HepG2 (cell line): ENCODE measurements around the gene OTOP1. TPM values are rescaled to one million over a fixed set of nuclear protein-coding genes. Genes with fewer than 3 reads are reported as not detected.

Source experiments
- ARID3A ChIP-seq: IDR thresholded peaks from 2 replicates; pipeline ENCODE4 v1.6.1; 2012; ENCODE audit warnings: low read depth, low read length, improper control_type of control experiment
- ELF1 ChIP-seq: sonication (generic); formaldehyde crosslinking; IDR thresholded peaks from 2 replicates; pipeline ENCODE4 v1.4.0; 2020; ENCODE audit warnings: missing genetic modification reagents
- FOXC1 ChIP-seq: sonication (generic); formaldehyde crosslinking; IDR thresholded peaks from 2 replicates; pipeline ENCODE4 v1.8.0; 2022; ENCODE audit warnings: mild to moderate bottlenecking, missing genetic modification reagents, borderline replicate concordance
- HDAC2 ChIP-seq: sonication (generic); formaldehyde crosslinking; IDR thresholded peaks from 2 replicates; pipeline ENCODE4 v1.4.0; 2020; ENCODE audit warnings: missing genetic modification reagents
- IKZF4 ChIP-seq: sonication (generic); formaldehyde crosslinking; IDR thresholded peaks from 2 replicates; pipeline ENCODE4 v1.5.1; 2020; ENCODE audit warnings: borderline replicate concordance, mild to moderate bottlenecking, low read depth, missing genetic modification reagents; ENCODE audit errors: not compliant biosample characterization
- KDM4B ChIP-seq: sonication (generic); formaldehyde crosslinking; IDR thresholded peaks from 2 replicates; pipeline ENCODE4 v1.4.0; 2020; ENCODE audit warnings: missing genetic modification reagents
- NCOA2 ChIP-seq: sonication (generic); formaldehyde crosslinking; IDR thresholded peaks from 2 replicates; pipeline ENCODE4 v1.8.0; 2022; ENCODE audit warnings: inconsistent platforms
- RARG ChIP-seq: sonication (generic); formaldehyde crosslinking; IDR thresholded peaks from 2 replicates; pipeline ENCODE4 v1.4.0; 2020; ENCODE audit warnings: low read depth, mild to moderate bottlenecking, missing genetic modification reagents
- RFXAP ChIP-seq: sonication (generic); formaldehyde crosslinking; IDR thresholded peaks from 2 replicates; pipeline ENCODE4 v1.4.0; 2020; ENCODE audit warnings: missing genetic modification reagents, borderline replicate concordance
- SNAPC5 ChIP-seq: sonication (generic); formaldehyde crosslinking; IDR thresholded peaks from 2 replicates; pipeline ENCODE4 v1.8.1; 2023; ENCODE audit warnings: mild to moderate bottlenecking, missing genetic modification reagents, borderline replicate concordance
- SYNCRIP ChIP-seq: fragments of 200-400 bp; formaldehyde crosslinking; IDR thresholded peaks from 2 replicates; pipeline ENCODE4 v1.6.1; 2018; ENCODE audit warnings: mild to moderate bottlenecking, low read depth, low read length; ENCODE audit not compliant: insufficient read depth
- THAP9 ChIP-seq: sonication (generic); formaldehyde crosslinking; IDR thresholded peaks from 2 replicates; pipeline ENCODE4; 2020; ENCODE audit warnings: missing genetic modification reagents, mild to moderate bottlenecking, borderline replicate concordance
- ZC3H4 ChIP-seq: sonication (generic); formaldehyde crosslinking; IDR thresholded peaks from 2 replicates; pipeline ENCODE4 v1.4.0; 2020; ENCODE audit warnings: missing genetic modification reagents, borderline replicate concordance
- ZFP36 ChIP-seq: fragments of 150-350 bp; IDR thresholded peaks from 2 replicates; pipeline ENCODE4 v1.6.1; 2018; ENCODE audit warnings: borderline replicate concordance, low read length, low read depth; ENCODE audit not compliant: partially characterized antibody
- ZNF562 ChIP-seq: sonication (generic); formaldehyde crosslinking; IDR thresholded peaks from 2 replicates; pipeline ENCODE4 v1.8.0; 2022; ENCODE audit warnings: missing genetic modification reagents, borderline replicate concordance
- ZNF710 ChIP-seq: sonication (generic); formaldehyde crosslinking; IDR thresholded peaks from 2 replicates; pipeline ENCODE4 v1.5.0; 2020; ENCODE audit warnings: mild to moderate bottlenecking, missing genetic modification reagents, borderline replicate concordance
- ZNF792 ChIP-seq: IDR thresholded peaks from 2 replicates; pipeline ENCODE4 v1.6.1; 2016
- ZSCAN12 ChIP-seq: sonication (generic); formaldehyde crosslinking; IDR thresholded peaks from 2 replicates; pipeline ENCODE4 v1.9.0; 2021; ENCODE audit warnings: mild to moderate bottlenecking, missing genetic modification reagents
- polyA plus RNA-seq, 8 experiments: library from polyadenylated mRNA; depleted of rRNA in 3 of 8; stranded (reverse) in 7 of 8; unstranded in 1 of 8; fragments of >200 nt; fragmentation: Illumina TruSeq in 4 of 8; extraction: Trizol in 4 of 8; gene quantifications; 2 replicates each; pipeline versions ENCODE4 v1.2.1 to v1.2.3, GENCODE V29; 2011 to 2016; ENCODE audit warnings: low read depth in 4 of 8, missing spikeins in 1 of 8, mixed read lengths in 1 of 8; ENCODE audit not compliant: insufficient read depth in 1 of 8
- total RNA-seq, 5 experiments: library from RNA; depleted of rRNA; stranded (reverse); fragments of >200 nt; fragmentation: Illumina TruSeq; extraction: Trizol; gene quantifications; 2 replicates each; pipeline ENCODE4 v1.2.3, GENCODE V29; 2016; ENCODE audit warnings: low read depth in 1 of 5
- TF ChIP-seq, protein P1 (sequence below): sonication (generic); formaldehyde crosslinking; IDR thresholded peaks from 2 replicates; pipeline ENCODE4 v1.9.0; 2022; ENCODE audit warnings: low read depth, missing genetic modification reagents

The OTOP1 gene
- total and polyA plus RNA-seq, 2 of the 13 experiments (the other 11 are each of a cell fraction or from before 2014, with no cell fraction given) = not detected

- TF ChIP-seq SNAPC5 (no peak), NCOA2 (CRISPR knock-in tag) (no peak), THAP9 (CRISPR knock-in tag) (no peak), RFXAP (CRISPR knock-in tag) (no peak), SYNCRIP (no peak), ZSCAN12 (CRISPR knock-in tag) (no peak), ZFP36 (no peak), ZC3H4 (no peak), ARID3A (no peak), FOXC1 (no peak), ZNF792 (CRISPR knock-in tag) (no peak), ZNF562 (no peak), HDAC2 (CRISPR knock-in tag) (peak; percentile 50; the same call in 1 of the 2 replicates), ELF1 (no peak), ZNF710 (CRISPR knock-in tag) (no peak), IKZF4 (no peak), KDM4B (CRISPR knock-in tag) (no peak), RARG (CRISPR knock-in tag) (no peak)
- TF ChIP-seq, protein P1, sequence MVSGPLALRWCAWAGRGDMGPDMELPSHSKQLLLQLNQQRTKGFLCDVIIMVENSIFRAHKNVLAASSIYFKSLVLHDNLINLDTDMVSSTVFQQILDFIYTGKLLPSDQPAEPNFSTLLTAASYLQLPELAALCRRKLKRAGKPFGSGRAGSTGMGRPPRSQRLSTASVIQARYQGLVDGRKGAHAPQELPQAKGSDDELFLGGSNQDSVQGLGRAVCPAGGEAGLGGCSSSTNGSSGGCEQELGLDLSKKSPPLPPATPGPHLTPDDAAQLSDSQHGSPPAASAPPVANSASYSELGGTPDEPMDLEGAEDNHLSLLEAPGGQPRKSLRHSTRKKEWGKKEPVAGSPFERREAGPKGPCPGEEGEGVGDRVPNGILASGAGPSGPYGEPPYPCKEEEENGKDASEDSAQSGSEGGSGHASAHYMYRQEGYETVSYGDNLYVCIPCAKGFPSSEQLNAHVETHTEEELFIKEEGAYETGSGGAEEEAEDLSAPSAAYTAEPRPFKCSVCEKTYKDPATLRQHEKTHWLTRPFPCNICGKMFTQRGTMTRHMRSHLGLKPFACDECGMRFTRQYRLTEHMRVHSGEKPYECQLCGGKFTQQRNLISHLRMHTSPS (CRISPR knock-in tag) = no peak
Observed at GRCh38 chr4:4182835-4183568, 43.7 kb downstream of the OTOP1 start (continued).
